ENCODE measurements around the gene TDG.

The TDG gene

GRCh38 chr12:103965590-103966504, at the start of gene TDG:
Gene TDG (plus strand): TSS chr12:103965872. CDS start chr12:103966038, 166 bp downstream.
- in situ Hi-C loops (cut with HindIII; ENCODE audit: low pct_ligation_motif_present, low sequenced_read_pairs), result no loop called here
- peak within 1 kb of the TSS; percentile 93 for H3K27ac ChIP-seq
- no peaks in the 10 kb centered on the region for H3K36me3 ChIP-seq (replicated peaks)
- peak within 1 kb of the TSS; percentile 95 for H3K4me3 ChIP-seq (ENCODE audit: low read depth, low read length)
- peak; percentile 99 for DNase-seq
- peak; percentile 9 for TF ChIP-seq CTCF (IDR thresholded peaks at IDR 0.05; ENCODE audit: low read depth, low read length, missing control alignments)
- no peaks in the 10 kb centered on the region for H3K27me3 ChIP-seq (replicated peaks)

GRCh38 chr12:103917873-103918272, 47.8 kb upstream of the TDG start:
- Histone ChIP-seq H3K27ac (no peak overlapping the region), H3K4me3 (ENCODE audit: low read depth, low read length) (no peak overlapping the region), H3K27me3 (replicated peaks) (no peaks in the 10 kb centered on the region), H3K36me3 (replicated peaks) (no peaks in the 10 kb centered on the region)
- in situ Hi-C loops (cut with HindIII; ENCODE audit: low pct_ligation_motif_present, low sequenced_read_pairs), result no loop called here
- DNase-seq, result no peak
- no peak for TF ChIP-seq CTCF (IDR thresholded peaks at IDR 0.05; ENCODE audit: low read depth, low read length, missing control alignments)

- H3K36me3 ChIP-seq (replicated peaks), result no peaks in the 10 kb centered on the region
- H3K27ac ChIP-seq, result no peak overlapping the region
- H3K4me3 ChIP-seq (ENCODE audit: low read depth, low read length), result no peak overlapping the region
- TF ChIP-seq CTCF (IDR thresholded peaks at IDR 0.05; ENCODE audit: low read depth, low read length, missing control alignments), result no peak
- DNase-seq, result peak; percentile 90
- H3K27me3 ChIP-seq (replicated peaks), result no peaks in the 10 kb centered on the region
- in situ Hi-C loops (cut with HindIII; ENCODE audit: low pct_ligation_motif_present, low sequenced_read_pairs), result no loop called here
Observed at GRCh38 chr12:103924761-103925641, 40.7 kb upstream of the TDG start.

- DNase-seq, result no peak
- Histone ChIP-seq H3K27ac (peak overlapping the region; percentile 95), H3K4me3 (ENCODE audit: low read depth, low read length) (peak overlapping the region; percentile 69), H3K27me3 (replicated peaks) (no peaks in the 10 kb centered on the region), H3K36me3 (replicated peaks) (peaks cover 9% of the 10 kb centered on the region)
- TF ChIP-seq CTCF (IDR thresholded peaks at IDR 0.05; ENCODE audit: low read depth, low read length, missing control alignments), result no peak
- in situ Hi-C loops (cut with HindIII; ENCODE audit: low pct_ligation_motif_present, low sequenced_read_pairs), result no loop called here
Observed at GRCh38 chr12:103928682-103929045, 37.0 kb upstream of the TDG start.

- H3K27me3 ChIP-seq (replicated peaks), result no peaks in the 10 kb centered on the region
- peak overlapping the region; percentile 95 for H3K27ac ChIP-seq
- in situ Hi-C loops (cut with HindIII; ENCODE audit: low pct_ligation_motif_present, low sequenced_read_pairs), result no loop called here
- H3K4me3 ChIP-seq (ENCODE audit: low read depth, low read length), result peak overlapping the region; percentile 69
- DNase-seq, result peak; percentile 91
- no peak for TF ChIP-seq CTCF (IDR thresholded peaks at IDR 0.05; ENCODE audit: low read depth, low read length, missing control alignments)
- peaks cover 15% of the 10 kb centered on the region for H3K36me3 ChIP-seq (replicated peaks)
Observed at GRCh38 chr12:103929046-103929783, 36.5 kb upstream of the TDG start.
